ENCODE results near the gene CABP7. TPM values are rescaled to one million over a fixed set of nuclear protein-coding genes. Genes with fewer than 3 reads are reported as not detected.

Gene CABP7
- total RNA-seq, 2 donors from 2014 or later = 0.09 TPM; not detected in 1

DNA sequence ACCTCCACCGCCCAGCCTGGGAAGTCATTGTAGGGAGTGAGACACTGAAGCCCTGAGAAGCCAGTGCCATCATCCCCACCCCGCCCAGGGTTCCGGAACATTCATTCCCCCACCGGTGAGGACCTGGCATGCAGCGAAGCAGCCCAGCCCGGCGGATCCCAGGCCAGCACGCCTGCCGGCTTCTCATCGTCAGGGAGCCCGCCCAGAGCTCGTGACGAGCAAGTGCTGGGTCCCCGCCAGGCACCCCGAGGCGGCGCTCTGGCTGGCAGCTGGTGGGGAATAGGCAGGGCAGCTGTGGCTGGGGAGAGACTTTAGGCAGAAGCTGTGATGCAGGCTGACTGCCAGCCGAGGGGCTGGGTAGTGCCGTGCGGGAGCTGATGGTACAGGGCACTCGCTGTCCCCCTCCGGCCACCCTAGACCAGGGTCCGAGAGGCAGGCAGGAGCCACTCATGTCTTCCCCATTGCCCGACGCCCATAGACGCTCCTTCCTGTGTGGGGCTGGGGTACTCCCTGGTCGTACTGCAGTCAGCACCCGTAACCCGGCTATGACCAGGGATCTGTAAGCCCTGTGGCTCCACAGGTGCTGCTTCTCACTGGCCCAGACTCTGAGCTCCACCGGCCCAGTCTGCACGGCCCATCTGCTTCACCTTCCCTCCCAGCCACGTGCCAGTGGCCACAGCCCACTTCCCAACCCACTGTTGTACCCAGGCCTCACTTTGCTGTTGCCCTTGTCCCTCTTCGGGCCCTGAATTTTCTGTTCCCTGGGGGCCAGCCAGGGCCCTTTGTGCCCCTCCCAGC lies 24.5 kb upstream of the CABP7 start:
- H3K4me3 Mint-ChIP-seq = no peak overlapping the region
- H3K27ac Mint-ChIP-seq = no peak overlapping the region
- peaks cover 42% of the 10 kb centered on the region for H3K36me3 Mint-ChIP-seq (ENCODE audit: low read depth)
- H3K4me1 Mint-ChIP-seq = no peaks in the 10 kb centered on the region
- ATAC-seq (replicated peaks) = no peak
- H3K27me3 Mint-ChIP-seq = no peaks in the 10 kb centered on the region
- H3K9me3 Mint-ChIP-seq = no peaks in the 10 kb centered on the region

DNA sequence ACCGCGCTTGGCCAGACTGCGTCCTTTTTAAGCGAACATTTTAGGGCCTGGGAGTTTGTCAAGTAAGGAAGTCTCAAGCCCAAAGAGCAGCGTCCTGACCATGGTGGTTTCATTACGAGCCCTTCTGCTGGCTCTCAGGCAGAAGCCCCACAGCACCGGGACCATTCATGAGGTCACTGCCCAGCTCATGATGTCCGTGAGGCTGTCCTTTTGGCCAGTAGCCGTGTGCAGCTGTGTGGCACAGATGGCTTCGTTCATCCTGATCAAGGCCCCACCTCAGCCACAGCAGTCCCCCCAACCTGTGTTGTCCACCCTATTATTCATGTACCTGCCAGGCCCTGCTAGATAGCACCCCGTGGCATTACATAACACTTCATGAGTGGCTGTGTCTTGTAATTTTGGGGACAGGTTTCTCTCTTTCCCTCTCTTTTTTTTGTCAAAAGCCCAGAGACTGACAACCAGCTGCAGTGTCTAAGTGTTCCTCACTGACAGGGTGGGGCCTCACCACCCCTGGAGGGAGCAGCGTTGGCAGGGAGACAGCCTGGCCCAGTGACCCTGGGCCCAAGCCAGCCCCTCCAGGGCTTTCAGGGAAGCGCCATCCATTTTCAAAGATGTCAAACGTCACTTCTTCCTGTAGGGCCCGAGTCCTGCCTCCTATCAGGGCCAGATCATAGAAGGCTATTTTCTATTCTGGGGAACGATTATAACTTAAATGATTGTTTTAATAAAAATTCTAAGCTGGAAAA lies 21.8 kb upstream of the CABP7 start:
- no peak for ATAC-seq (replicated peaks)
- Mint-ChIP-seq H3K27me3 (no peaks in the 10 kb centered on the region), H3K4me3 (no peak overlapping the region), H3K27ac (peak overlapping the region; percentile 36), H3K9me3 (no peaks in the 10 kb centered on the region), H3K4me1 (no peaks in the 10 kb centered on the region), H3K36me3 (ENCODE audit: low read depth) (peaks cover 41% of the 10 kb centered on the region)

DNA sequence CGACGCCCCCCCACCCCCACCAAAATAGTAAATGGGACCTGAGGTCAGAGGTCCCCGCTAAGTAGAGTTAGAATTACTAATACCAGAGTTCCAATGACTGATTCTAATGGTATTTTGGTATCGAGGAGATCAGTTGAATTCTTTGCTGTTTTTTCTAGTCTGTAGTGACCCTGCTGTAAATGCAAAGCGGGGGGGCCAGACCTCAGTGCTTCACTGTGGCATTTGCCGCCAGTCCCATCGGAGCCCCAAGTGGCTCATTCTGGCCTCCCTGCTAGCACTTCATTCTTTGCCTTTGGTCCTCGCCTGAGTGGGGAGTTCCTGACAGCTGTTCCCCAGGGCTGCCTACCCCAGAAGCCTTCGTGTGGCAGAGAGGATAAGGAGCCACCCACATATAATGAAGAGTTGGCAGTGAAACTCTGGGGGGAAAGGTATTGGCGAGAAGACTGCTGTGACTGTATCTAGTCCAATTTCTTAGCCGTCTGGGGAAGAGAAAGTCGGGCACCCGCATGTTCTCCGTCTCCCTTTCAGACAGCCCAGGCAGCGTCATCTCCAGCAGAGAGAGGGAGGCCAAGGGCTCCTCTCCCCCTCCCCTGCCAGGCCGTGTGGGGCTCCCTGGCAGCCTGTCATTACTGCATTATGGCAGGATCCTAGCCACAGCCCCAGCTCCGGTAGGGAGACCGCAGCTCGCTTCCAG lies 19.4 kb upstream of the CABP7 start:
- Mint-ChIP-seq H3K36me3 (ENCODE audit: low read depth) (peaks cover 31% of the 10 kb centered on the region), H3K27ac (no peak overlapping the region), H3K9me3 (no peaks in the 10 kb centered on the region), H3K4me1 (no peaks in the 10 kb centered on the region), H3K27me3 (peaks cover 3% of the 10 kb centered on the region), H3K4me3 (no peak overlapping the region)
- ATAC-seq (replicated peaks) = no peak

DNA sequence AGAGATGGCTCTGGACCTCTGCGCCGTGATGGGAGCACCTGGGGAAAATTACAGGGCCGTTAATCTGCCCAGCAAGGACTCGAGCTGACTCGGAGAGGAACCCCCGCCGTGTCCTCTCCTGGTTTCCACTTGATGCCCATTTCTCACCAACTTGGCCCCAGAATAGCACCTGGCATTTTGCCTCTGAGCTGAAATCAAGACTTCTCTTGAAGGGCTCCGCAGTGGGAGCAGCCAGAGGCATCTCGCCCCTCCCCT lies 19.0 kb upstream of the CABP7 start:
- peaks cover 3% of the 10 kb centered on the region for H3K27me3 Mint-ChIP-seq
- no peak overlapping the region for H3K4me3 Mint-ChIP-seq
- no peak overlapping the region for H3K27ac Mint-ChIP-seq
- peaks cover 27% of the 10 kb centered on the region for H3K36me3 Mint-ChIP-seq (ENCODE audit: low read depth)
- ATAC-seq (replicated peaks) = no peak
- no peaks in the 10 kb centered on the region for H3K9me3 Mint-ChIP-seq
- no peaks in the 10 kb centered on the region for H3K4me1 Mint-ChIP-seq

DNA sequence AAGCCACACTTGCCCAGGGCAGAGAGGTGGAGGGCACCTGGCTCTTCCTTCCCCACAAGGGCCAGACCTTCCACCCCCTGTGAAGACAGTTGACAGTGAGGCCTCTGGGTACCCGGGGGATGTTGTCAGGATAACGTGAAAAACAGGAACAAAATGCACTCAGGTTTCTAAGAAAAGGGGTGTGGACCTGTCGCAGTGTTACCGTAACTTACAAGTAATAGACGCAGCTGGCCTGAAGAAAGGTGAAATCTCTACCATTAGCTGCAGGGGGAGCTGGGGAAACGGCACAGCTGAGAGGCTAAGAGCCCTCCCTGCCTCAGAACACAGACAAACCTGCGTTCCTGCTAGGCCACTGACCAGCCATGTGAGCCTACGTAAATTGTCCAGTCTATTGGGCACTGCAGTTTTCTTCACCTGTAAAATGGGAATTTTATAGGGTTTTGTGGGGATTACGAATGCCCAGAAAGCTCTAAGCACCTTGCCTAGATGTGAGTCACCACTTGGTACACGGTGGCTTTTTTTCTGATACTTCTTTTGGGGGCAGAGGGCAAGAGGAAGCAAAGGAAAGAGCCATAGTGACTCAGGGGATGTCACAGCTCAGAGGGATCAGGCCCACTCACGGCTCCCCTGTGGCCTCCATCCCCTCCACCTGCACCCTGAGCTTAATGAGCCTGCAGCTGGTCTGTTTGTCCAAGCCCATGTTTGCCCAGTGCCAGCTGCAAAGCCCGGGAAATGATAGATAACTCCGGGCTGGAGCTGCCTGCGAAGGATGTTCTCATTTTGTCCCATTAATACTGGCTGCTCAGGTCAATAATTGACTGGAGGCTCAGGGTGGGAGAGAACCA lies 18.4 kb upstream of the CABP7 start:
- peak; percentile 43 for ATAC-seq (replicated peaks)
- no peak overlapping the region for H3K4me3 Mint-ChIP-seq
- H3K9me3 Mint-ChIP-seq = no peaks in the 10 kb centered on the region
- peak overlapping the region; percentile 50 for H3K27ac Mint-ChIP-seq
- H3K36me3 Mint-ChIP-seq (ENCODE audit: low read depth) = peaks cover 21% of the 10 kb centered on the region
- peaks cover 3% of the 10 kb centered on the region for H3K27me3 Mint-ChIP-seq
- H3K4me1 Mint-ChIP-seq = no peaks in the 10 kb centered on the region

DNA sequence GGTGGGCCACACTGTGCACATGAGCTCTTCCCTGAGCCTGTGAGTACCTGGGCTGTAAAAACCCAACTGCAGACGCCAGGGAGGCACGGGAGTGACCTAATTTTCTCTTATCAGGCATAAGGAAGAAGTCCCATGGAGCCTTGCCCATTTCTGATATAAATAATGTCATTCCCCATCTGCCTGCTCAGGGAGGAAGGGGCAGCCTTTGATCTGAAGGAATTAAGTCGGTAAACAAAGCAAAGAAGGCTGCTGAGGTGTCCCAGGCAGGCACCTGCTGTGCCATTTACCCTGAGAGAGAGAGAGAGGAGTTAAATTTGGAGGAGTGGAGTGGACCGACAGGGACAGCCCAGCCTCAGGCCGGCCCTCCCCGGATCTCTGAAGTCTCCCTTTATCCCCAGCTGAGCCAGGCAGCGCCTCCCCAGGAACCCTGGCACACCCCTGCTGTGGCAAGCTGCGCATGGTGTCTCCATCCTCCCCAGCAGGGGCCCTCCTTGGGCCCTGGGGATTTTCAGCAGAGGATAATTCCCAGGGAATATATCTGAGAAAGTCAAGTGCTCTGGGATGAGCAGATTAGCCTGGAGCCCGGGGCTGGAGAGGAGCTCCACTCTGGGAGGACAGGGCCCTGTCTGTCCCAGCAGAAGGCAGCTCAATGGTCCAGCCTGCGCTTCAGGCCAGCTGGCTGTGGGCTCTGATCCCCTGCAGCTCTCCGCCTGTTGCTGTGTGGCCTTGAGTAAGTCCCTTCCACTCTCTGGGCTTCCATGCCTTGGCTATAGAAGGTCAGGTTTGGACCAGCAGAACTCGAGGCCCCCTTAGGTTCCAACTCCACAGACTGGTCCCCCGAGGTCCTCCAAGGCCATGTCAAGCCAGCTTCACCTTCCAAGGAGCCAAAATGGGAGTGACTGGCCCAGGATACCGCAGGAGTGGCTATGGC lies 17.5 kb upstream of the CABP7 start:
- no peak overlapping the region for H3K4me3 Mint-ChIP-seq
- ATAC-seq (replicated peaks) = no peak
- no peaks in the 10 kb centered on the region for H3K9me3 Mint-ChIP-seq
- peak overlapping the region; percentile 50 for H3K27ac Mint-ChIP-seq
- H3K36me3 Mint-ChIP-seq (ENCODE audit: low read depth) = peaks cover 12% of the 10 kb centered on the region
- H3K4me1 Mint-ChIP-seq = no peaks in the 10 kb centered on the region
- H3K27me3 Mint-ChIP-seq = peaks cover 6% of the 10 kb centered on the region

DNA sequence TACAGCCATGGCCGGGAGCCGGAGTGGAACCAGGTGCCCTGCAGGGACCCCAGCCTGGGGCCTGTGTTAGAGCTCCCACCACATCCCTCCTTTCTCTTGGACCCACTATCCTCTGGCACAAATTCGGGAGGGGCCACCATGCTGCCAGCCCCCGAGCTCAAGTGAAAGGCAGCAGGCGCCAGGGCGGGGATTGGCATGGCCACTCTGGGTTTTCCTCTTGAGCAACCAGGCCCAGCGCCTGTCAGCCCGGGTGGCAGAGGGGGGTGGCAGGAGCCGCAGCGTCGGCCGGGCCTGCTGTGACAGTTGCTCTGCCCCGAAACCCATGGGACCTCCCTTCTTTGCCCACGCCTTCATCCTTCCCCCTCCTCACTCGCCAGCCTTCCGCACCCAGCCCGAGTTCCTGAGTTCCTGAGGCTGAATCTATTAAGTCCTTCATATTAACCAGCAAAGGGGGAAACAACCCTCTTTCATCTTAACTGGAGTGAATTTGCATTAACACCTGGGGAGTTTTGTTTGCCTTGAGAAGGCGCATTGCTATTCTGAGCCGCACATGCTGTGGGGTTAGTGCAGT lies 16.8 kb upstream of the CABP7 start:
- peaks cover 7% of the 10 kb centered on the region for H3K27me3 Mint-ChIP-seq
- no peaks in the 10 kb centered on the region for H3K9me3 Mint-ChIP-seq
- peaks cover 9% of the 10 kb centered on the region for H3K36me3 Mint-ChIP-seq (ENCODE audit: low read depth)
- H3K4me1 Mint-ChIP-seq = no peaks in the 10 kb centered on the region
- no peak overlapping the region for H3K27ac Mint-ChIP-seq
- no peak for ATAC-seq (replicated peaks)
- H3K4me3 Mint-ChIP-seq = no peak overlapping the region

DNA sequence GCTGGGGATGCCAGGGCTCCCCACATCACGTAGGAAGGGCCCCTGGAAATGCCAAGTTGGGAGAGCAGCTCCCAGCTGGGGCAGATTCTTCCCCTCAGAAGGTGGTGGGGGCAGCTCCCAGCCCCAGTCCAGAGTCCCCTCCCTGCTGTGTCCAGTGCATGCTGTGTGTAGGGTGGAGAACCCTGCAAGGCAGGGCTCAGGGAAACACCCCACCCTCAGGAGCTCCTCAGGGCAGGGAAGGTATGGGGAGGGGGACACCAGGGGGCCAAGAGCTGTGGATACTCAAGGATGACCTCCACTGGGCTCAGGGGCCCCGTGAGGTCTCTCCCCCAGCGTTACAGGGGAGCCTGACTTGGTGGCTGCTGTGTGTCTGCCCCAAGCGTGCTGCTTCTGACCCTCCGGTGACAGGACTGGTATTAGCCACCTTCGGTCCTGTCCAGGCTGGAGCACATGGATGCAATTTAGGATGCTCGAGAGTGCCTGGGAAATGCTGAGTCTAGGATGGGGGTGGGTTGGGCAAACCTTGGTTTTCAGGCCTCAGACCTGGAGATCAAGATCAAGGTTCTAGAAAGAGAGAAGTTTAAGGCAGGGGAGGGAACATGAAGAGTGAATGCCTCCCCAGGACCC lies 16.1 kb upstream of the CABP7 start:
- no peak overlapping the region for H3K4me3 Mint-ChIP-seq
- ATAC-seq (replicated peaks) = no peak
- H3K36me3 Mint-ChIP-seq (ENCODE audit: low read depth) = peaks cover 4% of the 10 kb centered on the region
- H3K4me1 Mint-ChIP-seq = no peaks in the 10 kb centered on the region
- no peak overlapping the region for H3K27ac Mint-ChIP-seq
- no peaks in the 10 kb centered on the region for H3K9me3 Mint-ChIP-seq
- peaks cover 7% of the 10 kb centered on the region for H3K27me3 Mint-ChIP-seq

DNA sequence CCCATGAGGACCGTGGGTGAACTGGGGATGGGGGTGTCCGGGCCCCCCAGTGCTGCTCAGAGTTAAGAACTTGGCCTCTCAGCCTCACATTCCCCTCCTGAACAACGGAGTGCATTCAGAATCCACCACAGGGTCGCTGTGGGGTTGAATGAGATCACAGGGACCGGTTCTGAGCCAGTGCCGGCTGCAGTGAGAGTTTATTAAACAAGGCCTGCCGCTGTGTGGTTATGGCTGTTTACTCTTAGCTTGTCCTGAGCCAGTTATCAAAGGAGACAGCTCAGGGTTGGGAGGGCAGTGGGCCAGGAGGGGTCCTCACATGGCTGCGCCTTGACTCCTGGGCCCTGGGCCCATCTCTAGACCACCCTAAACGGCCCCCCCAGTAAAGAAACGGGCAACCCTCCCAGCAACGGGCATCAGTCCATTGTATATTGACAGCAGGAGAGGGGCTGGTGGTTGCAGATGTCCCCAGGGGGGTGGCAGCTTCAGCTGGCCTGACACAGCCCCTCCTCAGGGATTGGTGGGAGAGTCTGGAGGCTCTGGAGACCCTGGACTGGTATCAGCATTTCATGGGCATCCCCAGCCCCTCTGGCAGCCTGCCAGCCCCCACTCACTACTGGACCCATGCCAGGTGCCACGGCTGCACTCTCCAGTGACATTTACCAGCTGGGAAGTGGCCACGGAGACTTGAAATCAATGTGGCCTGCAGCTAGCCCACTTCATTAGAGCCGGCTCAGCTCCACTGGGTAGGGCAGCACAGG lies 15.1 kb upstream of the CABP7 start:
- Mint-ChIP-seq H3K4me3 (no peak overlapping the region), H3K36me3 (ENCODE audit: low read depth) (no peaks in the 10 kb centered on the region), H3K27me3 (peaks cover 7% of the 10 kb centered on the region), H3K9me3 (no peaks in the 10 kb centered on the region), H3K27ac (no peak overlapping the region), H3K4me1 (no peaks in the 10 kb centered on the region)
- ATAC-seq (replicated peaks) = no peak

DNA sequence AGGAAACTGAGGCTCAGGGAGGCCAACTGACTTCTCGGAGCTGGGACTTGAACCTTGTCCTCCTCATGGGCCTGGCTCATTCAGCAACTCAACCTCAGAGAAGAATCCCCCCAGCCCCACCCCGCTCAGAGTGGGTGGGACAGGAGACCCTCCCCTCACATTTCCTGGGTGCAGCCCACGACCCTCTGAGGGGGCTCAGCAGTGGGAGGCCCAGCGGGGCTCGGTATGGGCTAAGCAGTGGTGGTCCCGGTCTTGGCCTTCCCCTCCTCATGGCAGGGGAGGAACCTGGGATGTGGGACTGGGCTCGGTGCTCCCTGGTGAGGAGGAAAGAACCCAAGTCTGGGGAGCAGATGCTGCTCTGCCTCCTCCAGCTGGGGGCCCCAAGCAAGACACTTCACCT lies 14.2 kb upstream of the CABP7 start:
- Mint-ChIP-seq H3K27ac (no peak overlapping the region), H3K4me1 (no peaks in the 10 kb centered on the region), H3K36me3 (ENCODE audit: low read depth) (no peaks in the 10 kb centered on the region), H3K4me3 (no peak overlapping the region), H3K9me3 (no peaks in the 10 kb centered on the region), H3K27me3 (peaks cover 7% of the 10 kb centered on the region)
- no peak for ATAC-seq (replicated peaks)

DNA sequence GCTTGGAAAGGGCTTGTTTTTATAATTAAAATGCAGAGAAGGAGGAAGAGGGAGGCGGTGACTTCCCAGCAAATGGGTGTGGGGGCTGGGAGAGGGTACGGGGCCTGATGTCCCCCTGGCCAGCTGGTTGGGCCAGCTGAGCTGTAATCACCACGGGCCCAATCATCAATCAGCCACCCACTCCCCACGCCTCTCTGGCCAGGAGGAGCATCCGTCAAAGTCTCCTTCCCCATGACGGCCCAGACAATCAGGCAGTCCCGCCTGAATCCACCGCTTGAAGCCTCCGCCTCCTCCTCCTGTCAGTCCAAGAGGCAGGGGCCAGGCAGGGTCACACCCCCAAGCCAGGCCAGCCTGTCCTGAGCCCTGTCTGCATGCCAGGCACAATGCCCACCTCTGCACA lies 13.3 kb upstream of the CABP7 start:
- H3K27me3 Mint-ChIP-seq = peaks cover 7% of the 10 kb centered on the region
- no peaks in the 10 kb centered on the region for H3K4me1 Mint-ChIP-seq
- no peaks in the 10 kb centered on the region for H3K36me3 Mint-ChIP-seq (ENCODE audit: low read depth)
- ATAC-seq (replicated peaks) = no peak
- no peak overlapping the region for H3K4me3 Mint-ChIP-seq
- H3K9me3 Mint-ChIP-seq = no peaks in the 10 kb centered on the region
- H3K27ac Mint-ChIP-seq = no peak overlapping the region

DNA sequence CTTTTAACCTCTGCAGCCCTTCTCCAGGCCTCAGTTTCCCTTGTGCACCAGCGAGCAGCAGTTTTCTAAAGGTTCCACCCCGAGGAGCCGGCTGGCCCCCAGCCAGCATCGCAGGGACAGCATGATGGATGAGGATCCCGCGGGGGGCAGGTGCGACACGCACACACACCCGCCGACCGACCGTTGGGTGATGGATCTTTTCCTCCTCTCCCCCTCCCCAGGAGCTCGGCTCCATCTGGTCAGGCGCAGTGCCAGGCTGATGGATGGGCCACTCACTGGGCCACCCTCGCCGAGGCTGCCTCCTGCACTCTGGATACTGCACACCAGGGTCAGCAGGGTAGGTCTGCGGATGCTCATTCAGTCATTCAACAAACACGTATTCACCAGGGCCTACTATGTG lies 12.8 kb upstream of the CABP7 start:
- no peak for ATAC-seq (replicated peaks)
- Mint-ChIP-seq H3K9me3 (no peaks in the 10 kb centered on the region), H3K36me3 (ENCODE audit: low read depth) (no peaks in the 10 kb centered on the region), H3K4me1 (no peaks in the 10 kb centered on the region), H3K4me3 (no peak overlapping the region), H3K27me3 (peaks cover 9% of the 10 kb centered on the region), H3K27ac (no peak overlapping the region)
